ENCODE data around the gene KCNN3. TPM values are rescaled to one million over a fixed set of nuclear protein-coding genes. Genes with fewer than 3 reads are reported as not detected.

The KCNN3 gene
- total RNA-seq, 1 experiment from 2014 or later = 0.26 TPM

- Histone ChIP-seq H3K79me2 (ENCODE audit: low read length) (no peaks in the 10 kb centered on the region), H3K4me1 (ENCODE audit: insufficient read depth, low read length) (no peaks in the 10 kb centered on the region), H3K27me3 (ENCODE audit: low read length) (peaks cover 80% of the 10 kb centered on the region), H3K36me3 (ENCODE audit: low read depth, low read length) (no peaks in the 10 kb centered on the region), H3K9me3 (ENCODE audit: low read length) (no peaks in the 10 kb centered on the region), H3K27ac (ENCODE audit: low read length) (no peak overlapping the region), H3K4me3 (ENCODE audit: low read length) (no peak overlapping the region), H4K20me1 (ENCODE audit: low read length) (no peaks in the 10 kb centered on the region), H3F3A (ENCODE audit: low read length, unreplicated experiment) (no peaks in the 10 kb centered on the region), H2AFZ (ENCODE audit: low read length) (no peak overlapping the region), H3K4me2 (ENCODE audit: low read length) (no peak overlapping the region), H3K9ac (ENCODE audit: low read length) (no peak overlapping the region), H3K9me2 (replicated peaks; ENCODE audit: low read length) (no peaks in the 10 kb centered on the region)
- CTCF ChIA-PET = interaction anchor here (0.7 kb wide), 1 partner anchor 127 kb away, joined by 3 read pairs; no protein-coding TSS in a partner anchor
- POLR2A ChIA-PET (ENCODE audit: unreplicated experiment) = no interaction called here
- ATAC-seq (no peak), DNase-seq (no peak)
- TF ChIP-seq EZH2phosphoT487 (IDR thresholded peaks at IDR 0.05; ENCODE audit: borderline replicate concordance, low read length) (no peak), EZH2 (IDR thresholded peaks at IDR 0.05; ENCODE audit: low read length, unreplicated experiment) (no peak)
- TF ChIP-seq, protein P1, sequence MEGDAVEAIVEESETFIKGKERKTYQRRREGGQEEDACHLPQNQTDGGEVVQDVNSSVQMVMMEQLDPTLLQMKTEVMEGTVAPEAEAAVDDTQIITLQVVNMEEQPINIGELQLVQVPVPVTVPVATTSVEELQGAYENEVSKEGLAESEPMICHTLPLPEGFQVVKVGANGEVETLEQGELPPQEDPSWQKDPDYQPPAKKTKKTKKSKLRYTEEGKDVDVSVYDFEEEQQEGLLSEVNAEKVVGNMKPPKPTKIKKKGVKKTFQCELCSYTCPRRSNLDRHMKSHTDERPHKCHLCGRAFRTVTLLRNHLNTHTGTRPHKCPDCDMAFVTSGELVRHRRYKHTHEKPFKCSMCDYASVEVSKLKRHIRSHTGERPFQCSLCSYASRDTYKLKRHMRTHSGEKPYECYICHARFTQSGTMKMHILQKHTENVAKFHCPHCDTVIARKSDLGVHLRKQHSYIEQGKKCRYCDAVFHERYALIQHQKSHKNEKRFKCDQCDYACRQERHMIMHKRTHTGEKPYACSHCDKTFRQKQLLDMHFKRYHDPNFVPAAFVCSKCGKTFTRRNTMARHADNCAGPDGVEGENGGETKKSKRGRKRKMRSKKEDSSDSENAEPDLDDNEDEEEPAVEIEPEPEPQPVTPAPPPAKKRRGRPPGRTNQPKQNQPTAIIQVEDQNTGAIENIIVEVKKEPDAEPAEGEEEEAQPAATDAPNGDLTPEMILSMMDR (conservative IDR thresholded peaks at IDR 0.05; ENCODE audit: low read depth, low read length) = no peak
- intact Hi-C loops (cut with micrococcal nuclease) = no loop called here
- no TSS peak for BruUV-seq (replicated peaks)
Measured at GRCh38 chr1:154750681-154751665, 119.1 kb downstream of the KCNN3 start.

DNA sequence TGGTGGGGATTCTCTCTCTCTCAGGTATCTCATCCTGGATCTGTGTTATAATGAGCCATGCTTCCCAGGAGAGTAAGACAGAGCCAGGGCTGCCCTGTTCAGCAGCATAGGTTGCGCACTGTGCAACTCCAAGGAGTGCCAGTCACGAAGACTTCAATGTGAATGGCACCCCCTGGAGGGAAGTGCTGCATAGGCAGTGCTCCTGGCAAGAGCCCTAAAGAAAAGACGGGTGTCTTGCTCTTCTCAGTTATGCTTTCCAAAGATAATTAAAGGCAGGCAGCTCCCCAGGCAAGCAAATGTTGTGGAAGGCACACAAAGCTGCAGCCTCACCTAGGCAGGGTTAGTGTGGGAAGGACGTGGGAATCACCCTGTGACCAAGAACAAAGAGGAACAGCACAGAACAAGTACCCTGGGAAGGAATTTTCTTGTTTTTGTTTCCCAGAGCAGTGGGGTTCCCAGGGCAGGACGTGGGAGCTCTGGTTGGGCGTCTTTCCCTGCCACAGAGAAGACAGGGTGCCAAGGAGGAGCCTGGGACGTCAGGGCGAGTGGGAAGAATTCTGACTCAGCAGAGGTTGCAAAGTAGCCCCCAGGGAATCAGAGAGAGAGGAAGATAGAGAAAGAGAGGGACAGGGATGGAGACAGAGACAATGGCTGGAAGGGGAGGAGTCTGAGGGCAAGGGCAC is 120.9 kb downstream of the KCNN3 start:
- CTCF ChIA-PET = no interaction called here
- Histone ChIP-seq H3K79me2 (ENCODE audit: low read length) (no peaks in the 10 kb centered on the region), H3K9me2 (replicated peaks; ENCODE audit: low read length) (no peaks in the 10 kb centered on the region), H3F3A (ENCODE audit: low read length, unreplicated experiment) (no peaks in the 10 kb centered on the region), H3K4me1 (ENCODE audit: insufficient read depth, low read length) (no peaks in the 10 kb centered on the region), H3K36me3 (ENCODE audit: low read depth, low read length) (no peaks in the 10 kb centered on the region), H3K9me3 (ENCODE audit: low read length) (no peaks in the 10 kb centered on the region), H3K4me2 (ENCODE audit: low read length) (no peak overlapping the region), H2AFZ (ENCODE audit: low read length) (no peak overlapping the region), H3K27ac (ENCODE audit: low read length) (no peak overlapping the region), H3K4me3 (ENCODE audit: low read length) (no peak overlapping the region), H3K27me3 (ENCODE audit: low read length) (peaks cover 86% of the 10 kb centered on the region), H4K20me1 (ENCODE audit: low read length) (no peaks in the 10 kb centered on the region), H3K9ac (ENCODE audit: low read length) (no peak overlapping the region)
- intact Hi-C loops (cut with micrococcal nuclease) = loop anchor here (1.0 kb wide), 2 partner anchors 80 to 190 kb away; no protein-coding TSS in a partner anchor
- ATAC-seq (peak; percentile 92), DNase-seq (peak; percentile 79)
- POLR2A ChIA-PET (ENCODE audit: unreplicated experiment) = no interaction called here
- no TSS peak for BruUV-seq (replicated peaks)
- TF ChIP-seq EZH2 (IDR thresholded peaks at IDR 0.05; ENCODE audit: low read length, unreplicated experiment) = no peak
- TF ChIP-seq, protein P1 (conservative IDR thresholded peaks at IDR 0.05; ENCODE audit: low read depth, low read length) = peak; percentile 88
